Measurements from ENCODE around the gene SPTB. TPM values are rescaled to one million over a fixed set of nuclear protein-coding genes. Genes with fewer than 3 reads are reported as not detected.

Gene SPTB
- total and polyA plus RNA-seq, 9 of the 15 experiments (the other 6 are each of a cell fraction or from before 2014, with no cell fraction given) = 0.21 to 45.9 (median 11.7) TPM

DNA sequence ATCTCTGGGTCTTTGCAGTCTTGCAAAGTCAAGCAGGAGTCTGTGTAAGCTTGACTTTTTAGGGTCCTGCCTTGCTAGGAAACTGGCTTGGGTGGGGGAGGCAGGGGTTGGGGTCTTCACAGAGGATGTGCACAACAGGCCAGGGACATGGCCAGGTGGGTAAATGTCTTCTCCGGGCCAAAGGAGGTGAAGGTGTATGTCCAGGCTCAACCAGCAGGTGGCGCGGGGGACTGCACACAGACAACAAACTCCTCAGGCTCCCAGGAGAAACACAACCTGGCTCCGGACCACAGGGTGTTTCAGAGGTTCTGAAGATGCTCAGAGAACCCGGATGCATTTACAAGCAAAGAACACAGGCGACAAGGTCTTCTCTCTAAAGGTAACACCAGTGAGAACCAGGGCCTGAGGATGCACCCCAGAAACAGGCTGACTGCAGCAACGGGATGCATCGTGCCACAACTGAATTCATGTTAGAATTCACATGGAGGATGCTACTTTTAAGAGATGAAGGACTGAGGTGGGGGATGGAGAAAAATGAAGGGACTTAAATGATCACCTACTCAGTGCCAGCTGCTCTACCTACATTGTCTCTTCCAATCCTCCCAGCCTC, 119.5 kb downstream of the SPTB start (continued):
- TF ChIP-seq SIN3A (IDR thresholded peaks at IDR 0.05; ENCODE audit: borderline replicate concordance in 2 of 2, control insufficient read depth in 1 of 2, low read depth in 2 of 2, low read length in 2 of 2) = no peak
- TF ChIP-seq KDM2B (CRISPR knock-in tag; IDR thresholded peaks at IDR 0.05) = no peak
- TF ChIP-seq DIDO1 (tag; IDR thresholded peaks at IDR 0.05; ENCODE audit: low read depth) = no peak
- peak in 1 of 2 experiments; percentile 52; a peak in 3 of 4 replicates for TF ChIP-seq RAD21 (CRISPR knock-in tag; conservative IDR thresholded peaks at IDR 0.05 in 1 of 2, IDR thresholded peaks at IDR 0.05 in 1 of 2)
- no peak for TF ChIP-seq PURB (CRISPR knock-in tag; IDR thresholded peaks at IDR 0.05; ENCODE audit: low read depth)
- TF ChIP-seq CTCF (IDR thresholded peaks at IDR 0.05 in 2 of 3, conservative IDR thresholded peaks at IDR 0.05 in 1 of 3; ENCODE audit: insufficient read depth in 2 of 3, low read depth in 1 of 3, low read length in 3 of 3) = peak; percentile 66 to 80 (median 69)
- TF ChIP-seq ZNF140 (CRISPR knock-in tag; IDR thresholded peaks at IDR 0.05) = no peak
- TF ChIP-seq IRF1 (CRISPR knock-in tag; IDR thresholded peaks at IDR 0.05; ENCODE audit: borderline replicate concordance) = no peak

Data from K562 (cell line).